IMR-90 (cell line): ENCODE data around the gene RASIP1. TPM values are rescaled to one million over a fixed set of nuclear protein-coding genes. Genes with fewer than 3 reads are reported as not detected.
"Not testable (repeated sequence)": the region's sequence is repeated elsewhere in the genome, so short reads cannot be mapped to it uniquely, and the experiment has no call there.

Experiments
- ATAC-seq: fragments of 200-7000 bp; cut with Tn5 transposase; 2 replicates; pipeline ENCODE4 v1.9.1; 2020; ENCODE audit warnings: low read depth, mild to moderate bottlenecking, moderate library complexity
- BruUV-seq: library from RNA; stranded (reverse); fragments of 400-500 nt; replicated peaks from 2 replicates; lab custom pipeline; 2021; lab: Mats Ljungman, UMichigan
- CTCF ChIA-PET: fragments of 300-600 bp; formaldehyde crosslinking; extraction: SDS; loops from one replicate; lab custom pipeline; 2021; ENCODE audit warnings: antibody characterized with exemption; lab: Yijun Ruan, JAX
- POLR2A ChIA-PET: fragments of 300-600 bp; sonication (Branson Sonifier 250); formaldehyde crosslinking; loops from one replicate; lab custom pipeline; 2022; ENCODE audit warnings: antibody characterized with exemption; ENCODE audit not compliant: unreplicated experiment; lab: Charles Lee
- DNase-seq: peaks from one replicate; pipeline ENCODE4 v3.0.0; 2013
- H2AFZ ChIP-seq: replicated peaks from 2 replicates; pipeline ENCODE3; 2013; ENCODE audit warnings: low read length, mild to moderate bottlenecking; ENCODE audit not compliant: poor library complexity
- H2AK5ac ChIP-seq: 2 replicates; pipeline ENCODE4 v1.6.1; 2013; ENCODE audit warnings: low read depth, low read length, inconsistent platforms
- H2AK9ac ChIP-seq: replicated peaks from 2 replicates; pipeline ENCODE3; 2013; ENCODE audit warnings: mild to moderate bottlenecking, low read depth, low read length, moderate library complexity; ENCODE audit not compliant: poor library complexity
- H2BK120ac ChIP-seq: 2 replicates; pipeline ENCODE4 v1.6.1; 2013; ENCODE audit warnings: low read depth, low read length, inconsistent platforms
- H2BK15ac ChIP-seq: 3 replicates; pipeline ENCODE4 v1.6.1; 2013; ENCODE audit warnings: low read depth, low read length, inconsistent platforms
- H2BK20ac ChIP-seq: 2 replicates; pipeline ENCODE4 v1.6.1; 2013; ENCODE audit warnings: low read depth, mild to moderate bottlenecking, inconsistent platforms, low read length, moderate library complexity
- H2BK5ac ChIP-seq: 2 replicates; pipeline ENCODE4 v1.6.1; 2013; ENCODE audit warnings: mild to moderate bottlenecking, low read depth, low read length, inconsistent platforms; ENCODE audit not compliant: poor library complexity, severe bottlenecking
- H3K14ac ChIP-seq: replicated peaks from 2 replicates; pipeline ENCODE4 v1.6.1; 2013; ENCODE audit warnings: low read depth, low read length, inconsistent platforms
- H3K18ac ChIP-seq: 2 replicates; pipeline ENCODE4 v1.6.1; 2013; ENCODE audit warnings: low read depth, low read length, control low read depth
- H3K23ac ChIP-seq: 2 replicates; pipeline ENCODE4 v1.6.1; 2013; ENCODE audit warnings: low read depth, low read length, inconsistent platforms
- H3K27ac ChIP-seq: 2 replicates; pipeline ENCODE4 v1.5.1; 2013; ENCODE audit warnings: mild to moderate bottlenecking, control low read depth, low read length; ENCODE audit not compliant: insufficient read depth
- H3K27me3 ChIP-seq: 2 replicates; pipeline ENCODE4 v1.6.1; 2013; ENCODE audit warnings: low read length; ENCODE audit not compliant: control insufficient read depth, insufficient read depth
- H3K36me3 ChIP-seq: 2 replicates; pipeline ENCODE4 v1.6.1; 2013; ENCODE audit warnings: low read length, mixed read lengths; ENCODE audit not compliant: control insufficient read depth, insufficient read depth
- H3K4ac ChIP-seq: 2 replicates; pipeline ENCODE4 v1.6.1; 2013; ENCODE audit warnings: low read depth, low read length, inconsistent platforms
- H3K4me1 ChIP-seq: 2 replicates; pipeline ENCODE4 v1.6.1; 2013; ENCODE audit warnings: low read length, mixed read lengths; ENCODE audit not compliant: control insufficient read depth, insufficient read depth
- H3K4me2 ChIP-seq: 2 replicates; pipeline ENCODE4 v1.6.1; 2013; ENCODE audit warnings: low read depth, mild to moderate bottlenecking, control low read depth, low read length, moderate library complexity
- H3K4me3 ChIP-seq: 2 replicates; pipeline ENCODE4 v1.5.1; 2013; ENCODE audit warnings: low read depth, mild to moderate bottlenecking, control low read depth, low read length, moderate library complexity; ENCODE audit not compliant: insufficient read depth
- H3K56ac ChIP-seq: 2 replicates; pipeline ENCODE4 v1.6.1; 2013; ENCODE audit warnings: low read length, inconsistent platforms; ENCODE audit not compliant: insufficient read depth; ENCODE audit errors: extremely low read depth
- H3K79me1 ChIP-seq, 2 experiments: 2 replicates each; pipeline ENCODE4 v1.6.1; 2013; ENCODE audit warnings: low read length in 2 of 2, inconsistent platforms in 1 of 2, low read depth in 1 of 2
- H3K9ac ChIP-seq: 2 replicates; pipeline ENCODE4 v1.6.1; 2013; ENCODE audit warnings: low read depth, low read length, control low read depth
- H3K9me1 ChIP-seq: 2 replicates; pipeline ENCODE4 v1.6.1; 2013; ENCODE audit warnings: low read length, inconsistent platforms; ENCODE audit not compliant: insufficient read depth
- H3K9me3 ChIP-seq: 2 replicates; pipeline ENCODE4 v1.6.1; 2013; ENCODE audit warnings: low read length; ENCODE audit not compliant: control insufficient read depth, insufficient read depth
- H4K20me1 ChIP-seq: 2 replicates; pipeline ENCODE4 v1.6.1; 2013; ENCODE audit warnings: low read length, inconsistent platforms; ENCODE audit not compliant: insufficient read depth
- H4K5ac ChIP-seq: 2 replicates; pipeline ENCODE4 v1.6.1; 2013; ENCODE audit warnings: mild to moderate bottlenecking, low read depth, low read length, control low read depth
- H4K8ac ChIP-seq, 2 experiments: 2 replicates each; pipeline ENCODE4 v1.6.1; 2013; ENCODE audit warnings: low read depth in 2 of 2, low read length in 2 of 2, control low read depth in 1 of 2, inconsistent platforms in 1 of 2
- H4K91ac ChIP-seq: 2 replicates; pipeline ENCODE4 v1.6.1; 2013; ENCODE audit warnings: low read depth, low read length, inconsistent platforms; ENCODE audit not compliant: insufficient read depth
- POLR2A ChIP-seq: IDR thresholded peaks from 2 replicates; pipeline ENCODE4 v1.6.1; 2012; ENCODE audit warnings: mild to moderate bottlenecking, low read depth, low read length
- WGBS, 2 experiments: methylation state at CpG; one replicate each; pipeline versions ENCODE4 v1.1.5 to v1.1.7; 2013; ENCODE audit warnings: missing lambda C conversion rate in 2 of 2; ENCODE audit not compliant: insufficient read length in 1 of 2; ENCODE audit errors: extremely low coverage in 2 of 2; 5-methylcytosine and 5-hydroxymethylcytosine counted together
- dilution Hi-C: fragments of 300-500 bp; cut with HindIII; formaldehyde crosslinking; loops from one replicate; pipeline ENCODE4 v1.14.3; 2018; ENCODE audit warnings: low sequenced_read_pairs; ENCODE audit not compliant: unreplicated experiment
- in situ Hi-C: fragments of 300-500 bp; cut with MboI; formaldehyde crosslinking; loops from 3 replicates; pipeline ENCODE4 v1.14.3; 2019; ENCODE audit warnings: low sequenced_read_pairs, inconsistent platforms, mixed read lengths
- intact Hi-C: fragments of 100-400 bp; cut with micrococcal nuclease; formaldehyde crosslinking; loops from 2 replicates; pipeline ENCODE4 v1.10.0; 2022
- polyA plus RNA-seq, 3 experiments: library from polyadenylated mRNA; depleted of rRNA; stranded (reverse); fragments of >200 nt; gene quantifications; 2 replicates each; pipeline ENCODE4 v1.2.3, GENCODE V29; 2012; ENCODE audit warnings: low replicate concordance in 1 of 3
- total RNA-seq: library from RNA; depleted of rRNA; stranded (reverse); fragments of >200 nt; gene quantifications from 2 replicates; pipeline ENCODE4 v1.2.3, GENCODE V29; 2012
- TF ChIP-seq, protein P1 (sequence below): conservative IDR thresholded peaks from 2 replicates; pipeline ENCODE4 v1.5.1; 2012; ENCODE audit warnings: mild to moderate bottlenecking, low read depth, low read length, improper control_type of control experiment

The RASIP1 gene
- total and polyA plus RNA-seq, 2 of the 4 experiments (the other 2 are of a cell fraction), result 0.18 to 0.51 TPM

DNA sequence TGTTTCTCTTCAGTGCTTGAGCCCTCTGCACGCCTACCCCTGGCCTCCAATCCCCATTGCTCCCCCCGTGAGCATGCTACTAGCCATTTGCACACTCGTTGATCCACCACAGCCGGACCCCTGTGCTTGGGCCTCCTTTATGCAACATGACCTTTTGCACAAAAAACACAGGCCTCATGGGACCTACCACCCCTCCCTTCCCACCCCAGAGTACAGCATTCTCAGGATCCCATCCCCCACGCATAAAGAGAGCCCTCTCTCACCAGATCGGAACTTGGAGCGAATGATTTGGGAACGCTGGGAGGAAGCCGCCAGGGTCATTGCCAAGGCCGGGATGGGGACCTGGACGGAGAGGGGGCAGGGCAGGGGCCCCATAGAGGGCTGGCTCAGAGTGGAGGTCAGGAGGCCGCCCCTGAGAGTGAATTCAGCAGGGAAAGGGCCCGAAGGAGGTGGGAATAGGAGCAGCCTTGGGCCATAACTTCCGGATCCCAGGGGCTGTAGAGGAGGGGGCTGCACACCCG is 21.6 kb downstream of the RASIP1 start (continued):
- TF ChIP-seq, protein P1, sequence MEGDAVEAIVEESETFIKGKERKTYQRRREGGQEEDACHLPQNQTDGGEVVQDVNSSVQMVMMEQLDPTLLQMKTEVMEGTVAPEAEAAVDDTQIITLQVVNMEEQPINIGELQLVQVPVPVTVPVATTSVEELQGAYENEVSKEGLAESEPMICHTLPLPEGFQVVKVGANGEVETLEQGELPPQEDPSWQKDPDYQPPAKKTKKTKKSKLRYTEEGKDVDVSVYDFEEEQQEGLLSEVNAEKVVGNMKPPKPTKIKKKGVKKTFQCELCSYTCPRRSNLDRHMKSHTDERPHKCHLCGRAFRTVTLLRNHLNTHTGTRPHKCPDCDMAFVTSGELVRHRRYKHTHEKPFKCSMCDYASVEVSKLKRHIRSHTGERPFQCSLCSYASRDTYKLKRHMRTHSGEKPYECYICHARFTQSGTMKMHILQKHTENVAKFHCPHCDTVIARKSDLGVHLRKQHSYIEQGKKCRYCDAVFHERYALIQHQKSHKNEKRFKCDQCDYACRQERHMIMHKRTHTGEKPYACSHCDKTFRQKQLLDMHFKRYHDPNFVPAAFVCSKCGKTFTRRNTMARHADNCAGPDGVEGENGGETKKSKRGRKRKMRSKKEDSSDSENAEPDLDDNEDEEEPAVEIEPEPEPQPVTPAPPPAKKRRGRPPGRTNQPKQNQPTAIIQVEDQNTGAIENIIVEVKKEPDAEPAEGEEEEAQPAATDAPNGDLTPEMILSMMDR, result no peak
- no peak for TF ChIP-seq POLR2A

GRCh38 chr19:48718106-48718505 is 22.3 kb downstream of the RASIP1 start:
- H4K5ac ChIP-seq, H2BK5ac ChIP-seq, H2AK5ac ChIP-seq, intact Hi-C loops, H2AFZ ChIP-seq, H3K9ac ChIP-seq, H3K23ac ChIP-seq, H4K20me1 ChIP-seq, H3K4me3 ChIP-seq, H3K4ac ChIP-seq, H3K56ac ChIP-seq, H2BK15ac ChIP-seq, H4K91ac ChIP-seq, H3K9me1 ChIP-seq, H3K14ac ChIP-seq, H3K9me3 ChIP-seq, H4K8ac ChIP-seq, CTCF ChIA-PET, H3K18ac ChIP-seq, dilution Hi-C loops, H2AK9ac ChIP-seq, H3K4me2 ChIP-seq, H3K36me3 ChIP-seq, H3K27ac ChIP-seq, POLR2A ChIA-PET, in situ Hi-C loops, H2BK20ac ChIP-seq, DNase-seq, H2BK120ac ChIP-seq, ATAC-seq, BruUV-seq, H3K27me3 ChIP-seq: not testable (repeated sequence)
- 100% methylated on average over 1 of the region's 13 CpGs; no CpG with 5 or more reads in 1 of the 2 experiments for WGBS, 2 experiments
- H3K79me1 ChIP-seq, result peaks cover 4 to 27% of the 10 kb centered on the region in 2 experiments; a peak in 3 of 4 replicates
- H3K4me1 ChIP-seq, result peaks cover 12% of the 10 kb centered on the region
